Thyroid gland (tissue), 4 donors: Measurements from ENCODE around the gene NKX2-4.

Source experiments
- POLR2A ChIP-seq, 2 donors: fragments of 450-650 bp; IDR thresholded peaks; one replicate each; pipeline ENCODE4 v1.6.1; 2017; ENCODE audit warnings: antibody characterized with exemption in 2 of 2, mild to moderate bottlenecking in 2 of 2, moderate library complexity in 1 of 2
- TF ChIP-seq, protein P1 (sequence below), 6 experiments: fragments of 200-600 bp in 3 of 6; fragments of 450-650 bp in 3 of 6; sonication (generic) in 3 of 6; IDR thresholded peaks; one replicate each; pipeline ENCODE4 v1.5.1; 2016 to 2019; ENCODE audit warnings: antibody characterized with exemption in 6 of 6, mild to moderate bottlenecking in 2 of 6, inconsistent platforms in 1 of 6, moderate library complexity in 1 of 6

- TF ChIP-seq POLR2A (IDR thresholded peaks at IDR 0.05), result no peak
- TF ChIP-seq, protein P1, sequence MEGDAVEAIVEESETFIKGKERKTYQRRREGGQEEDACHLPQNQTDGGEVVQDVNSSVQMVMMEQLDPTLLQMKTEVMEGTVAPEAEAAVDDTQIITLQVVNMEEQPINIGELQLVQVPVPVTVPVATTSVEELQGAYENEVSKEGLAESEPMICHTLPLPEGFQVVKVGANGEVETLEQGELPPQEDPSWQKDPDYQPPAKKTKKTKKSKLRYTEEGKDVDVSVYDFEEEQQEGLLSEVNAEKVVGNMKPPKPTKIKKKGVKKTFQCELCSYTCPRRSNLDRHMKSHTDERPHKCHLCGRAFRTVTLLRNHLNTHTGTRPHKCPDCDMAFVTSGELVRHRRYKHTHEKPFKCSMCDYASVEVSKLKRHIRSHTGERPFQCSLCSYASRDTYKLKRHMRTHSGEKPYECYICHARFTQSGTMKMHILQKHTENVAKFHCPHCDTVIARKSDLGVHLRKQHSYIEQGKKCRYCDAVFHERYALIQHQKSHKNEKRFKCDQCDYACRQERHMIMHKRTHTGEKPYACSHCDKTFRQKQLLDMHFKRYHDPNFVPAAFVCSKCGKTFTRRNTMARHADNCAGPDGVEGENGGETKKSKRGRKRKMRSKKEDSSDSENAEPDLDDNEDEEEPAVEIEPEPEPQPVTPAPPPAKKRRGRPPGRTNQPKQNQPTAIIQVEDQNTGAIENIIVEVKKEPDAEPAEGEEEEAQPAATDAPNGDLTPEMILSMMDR (IDR thresholded peaks at IDR 0.05), result no peak
Measured at GRCh38 chr20:21391972-21392352, 5.4 kb downstream of the NKX2-4 start.
